Measurements from ENCODE around the gene ZSWIM5. TPM values are rescaled to one million over a fixed set of nuclear protein-coding genes. Genes with fewer than 3 reads are reported as not detected.

ZSWIM5 gene
- total RNA-seq, 1 donor from 2014 or later, result 13.2 TPM

DNA sequence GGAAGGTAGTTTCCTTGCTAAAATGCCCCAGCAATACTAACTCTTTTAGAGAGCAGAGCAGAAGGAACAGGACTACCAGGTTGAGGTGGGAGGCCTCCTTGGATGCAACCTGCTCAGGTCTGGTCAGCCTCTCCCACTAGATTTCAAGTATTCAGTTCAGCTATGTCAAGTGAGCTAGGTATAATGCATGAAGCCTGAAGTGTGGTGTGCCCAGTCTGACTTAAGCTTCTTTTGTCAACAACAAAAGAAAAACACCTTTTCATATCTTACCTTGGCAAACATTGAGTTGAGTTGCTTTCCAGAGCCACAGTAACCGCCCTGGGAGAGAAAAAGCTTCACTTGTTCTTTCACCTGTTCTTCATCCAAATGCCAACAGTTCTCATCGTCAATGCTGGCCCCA lies 146.6 kb downstream of the ZSWIM5 start:
- H3K27me3 Mint-ChIP-seq (ENCODE audit: low read depth), result no peaks in the 10 kb centered on the region
- TF ChIP-seq, protein P1, sequence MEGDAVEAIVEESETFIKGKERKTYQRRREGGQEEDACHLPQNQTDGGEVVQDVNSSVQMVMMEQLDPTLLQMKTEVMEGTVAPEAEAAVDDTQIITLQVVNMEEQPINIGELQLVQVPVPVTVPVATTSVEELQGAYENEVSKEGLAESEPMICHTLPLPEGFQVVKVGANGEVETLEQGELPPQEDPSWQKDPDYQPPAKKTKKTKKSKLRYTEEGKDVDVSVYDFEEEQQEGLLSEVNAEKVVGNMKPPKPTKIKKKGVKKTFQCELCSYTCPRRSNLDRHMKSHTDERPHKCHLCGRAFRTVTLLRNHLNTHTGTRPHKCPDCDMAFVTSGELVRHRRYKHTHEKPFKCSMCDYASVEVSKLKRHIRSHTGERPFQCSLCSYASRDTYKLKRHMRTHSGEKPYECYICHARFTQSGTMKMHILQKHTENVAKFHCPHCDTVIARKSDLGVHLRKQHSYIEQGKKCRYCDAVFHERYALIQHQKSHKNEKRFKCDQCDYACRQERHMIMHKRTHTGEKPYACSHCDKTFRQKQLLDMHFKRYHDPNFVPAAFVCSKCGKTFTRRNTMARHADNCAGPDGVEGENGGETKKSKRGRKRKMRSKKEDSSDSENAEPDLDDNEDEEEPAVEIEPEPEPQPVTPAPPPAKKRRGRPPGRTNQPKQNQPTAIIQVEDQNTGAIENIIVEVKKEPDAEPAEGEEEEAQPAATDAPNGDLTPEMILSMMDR (conservative IDR thresholded peaks at IDR 0.05), result no peak
- no peak overlapping the region for H3K27ac Mint-ChIP-seq (ENCODE audit: unreplicated experiment)
- H3K4me1 Mint-ChIP-seq, result no peaks in the 10 kb centered on the region
- DNase-seq (ENCODE audit: low read depth, low spot score), result no peak
- H3K9me3 Mint-ChIP-seq, result no peaks in the 10 kb centered on the region
- no peaks in the 10 kb centered on the region for H3K36me3 Mint-ChIP-seq (ENCODE audit: low read depth)
- H3K4me3 Mint-ChIP-seq, result no peak overlapping the region

DNA sequence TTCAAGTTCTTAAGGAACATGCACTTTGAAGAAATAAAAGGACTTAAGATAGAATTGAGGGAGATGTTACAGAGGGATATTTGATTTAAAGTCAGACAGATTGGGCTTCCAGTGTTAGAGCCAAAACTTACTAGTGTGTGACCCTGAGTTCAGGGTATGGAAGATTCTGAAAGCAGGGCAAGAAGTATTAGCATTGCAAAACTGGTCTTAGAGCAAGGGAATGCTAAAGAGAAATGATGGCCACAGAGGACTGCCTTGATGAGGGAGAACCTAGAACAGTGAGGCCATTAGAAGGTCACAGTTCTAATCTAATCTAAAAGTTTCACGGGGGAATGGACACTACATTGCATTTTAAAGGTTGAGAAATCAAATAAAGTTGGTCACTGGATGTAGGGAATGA lies 148.9 kb downstream of the ZSWIM5 start:
- TF ChIP-seq, protein P1 (conservative IDR thresholded peaks at IDR 0.05), result no peak
- Mint-ChIP-seq H3K36me3 (ENCODE audit: low read depth) (no peaks in the 10 kb centered on the region), H3K27me3 (ENCODE audit: low read depth) (no peaks in the 10 kb centered on the region), H3K4me1 (no peaks in the 10 kb centered on the region), H3K27ac (ENCODE audit: unreplicated experiment) (no peak overlapping the region), H3K4me3 (no peak overlapping the region), H3K9me3 (no peaks in the 10 kb centered on the region)
- DNase-seq (ENCODE audit: low read depth, low spot score), result no peak

DNA sequence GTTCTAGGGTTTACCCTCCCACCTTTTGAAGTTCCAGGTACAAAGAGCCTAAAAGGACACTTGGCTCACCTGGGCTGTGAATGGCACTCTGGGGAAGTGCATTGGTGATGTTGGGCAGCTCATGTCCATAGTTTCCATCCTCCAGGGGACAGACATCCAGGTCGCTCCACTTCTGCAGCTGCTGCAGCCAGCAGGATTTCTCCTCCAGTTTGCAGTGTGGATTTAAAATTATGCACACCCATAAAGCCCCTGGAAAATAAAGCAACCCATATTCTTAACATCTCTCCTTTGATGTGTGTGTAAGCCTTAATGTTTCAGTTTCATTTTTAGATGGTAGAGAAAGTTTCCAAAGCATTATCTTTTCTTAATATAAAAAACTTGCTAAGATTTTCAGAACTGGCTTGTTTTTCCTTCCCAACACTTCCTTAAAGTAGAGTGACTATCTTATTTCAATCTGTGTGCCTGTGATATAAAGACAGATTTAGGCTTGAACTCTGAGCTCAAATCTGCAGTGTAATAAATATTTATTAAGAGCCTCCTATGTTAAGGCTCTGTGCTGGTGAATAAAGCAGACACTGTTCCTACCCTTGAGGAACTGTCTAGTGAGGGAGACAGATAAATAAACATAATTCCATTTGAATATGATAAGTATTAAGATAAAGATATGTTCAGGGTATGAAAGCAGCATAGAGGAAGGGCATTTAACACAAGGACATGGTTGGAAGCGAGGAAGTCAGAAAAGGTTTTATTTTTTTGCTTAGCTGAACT lies 155.2 kb downstream of the ZSWIM5 start:
- Mint-ChIP-seq H3K9me3 (no peaks in the 10 kb centered on the region), H3K4me1 (peaks cover 8% of the 10 kb centered on the region), H3K27me3 (ENCODE audit: low read depth) (no peaks in the 10 kb centered on the region), H3K27ac (ENCODE audit: unreplicated experiment) (no peak overlapping the region), H3K36me3 (ENCODE audit: low read depth) (no peaks in the 10 kb centered on the region), H3K4me3 (no peak overlapping the region)
- no peak for DNase-seq (ENCODE audit: low read depth, low spot score)
- TF ChIP-seq, protein P1 (conservative IDR thresholded peaks at IDR 0.05), result no peak

DNA sequence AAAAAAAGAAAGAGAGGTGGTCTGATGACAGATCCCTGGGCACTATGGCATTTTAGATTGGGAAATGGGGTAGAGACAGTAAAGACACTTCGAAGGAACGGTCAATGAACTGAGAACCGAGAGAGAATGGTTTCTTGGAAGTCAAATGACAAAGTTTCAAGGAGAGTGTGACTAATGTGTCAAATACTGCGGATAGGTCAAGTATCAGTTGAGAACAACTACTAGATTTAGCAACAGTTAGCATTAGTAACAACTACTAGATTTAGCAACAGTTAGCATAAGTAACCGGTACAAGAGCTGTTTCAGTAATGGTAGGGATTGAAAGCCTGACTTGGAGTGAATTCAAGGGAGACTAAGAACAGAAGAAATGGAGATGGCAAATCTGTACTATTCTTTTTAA lies 159.4 kb downstream of the ZSWIM5 start:
- Mint-ChIP-seq H3K27ac (ENCODE audit: unreplicated experiment) (no peak overlapping the region), H3K36me3 (ENCODE audit: low read depth) (peaks cover 4% of the 10 kb centered on the region), H3K4me3 (no peak overlapping the region), H3K4me1 (peaks cover 8% of the 10 kb centered on the region), H3K27me3 (ENCODE audit: low read depth) (no peaks in the 10 kb centered on the region), H3K9me3 (no peaks in the 10 kb centered on the region)
- no peak for DNase-seq (ENCODE audit: low read depth, low spot score)
- TF ChIP-seq, protein P1 (conservative IDR thresholded peaks at IDR 0.05), result no peak

DNA sequence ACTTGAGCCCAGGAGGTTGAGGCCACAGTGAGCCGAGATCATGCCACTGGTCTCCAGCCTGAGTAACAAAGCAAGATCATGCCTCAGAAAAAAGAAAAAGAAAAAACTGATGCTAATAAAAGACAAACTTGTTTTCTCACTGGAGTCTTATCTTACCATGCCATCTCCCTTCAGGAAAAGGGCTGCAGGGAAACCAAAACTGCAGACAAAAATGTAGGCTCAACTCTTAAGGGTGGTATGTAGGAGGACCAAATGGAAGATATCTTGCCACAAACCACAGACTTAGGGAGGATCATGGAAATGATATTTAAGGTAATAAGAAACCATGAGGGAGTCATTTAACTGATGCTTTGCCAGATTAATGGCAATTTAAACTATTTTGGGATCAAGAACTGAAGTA lies 161.5 kb downstream of the ZSWIM5 start:
- Mint-ChIP-seq H3K27me3 (ENCODE audit: low read depth) (no peaks in the 10 kb centered on the region), H3K36me3 (ENCODE audit: low read depth) (peaks cover 4% of the 10 kb centered on the region), H3K27ac (ENCODE audit: unreplicated experiment) (no peak overlapping the region), H3K9me3 (no peaks in the 10 kb centered on the region), H3K4me3 (no peak overlapping the region), H3K4me1 (peaks cover 8% of the 10 kb centered on the region)
- DNase-seq (ENCODE audit: low read depth, low spot score), result no peak
- TF ChIP-seq, protein P1 (conservative IDR thresholded peaks at IDR 0.05), result no peak

Measured in neural crest cell (in vitro differentiated cells).